ENCODE measurements around the gene TBC1D17.

Gene TBC1D17

DNA sequence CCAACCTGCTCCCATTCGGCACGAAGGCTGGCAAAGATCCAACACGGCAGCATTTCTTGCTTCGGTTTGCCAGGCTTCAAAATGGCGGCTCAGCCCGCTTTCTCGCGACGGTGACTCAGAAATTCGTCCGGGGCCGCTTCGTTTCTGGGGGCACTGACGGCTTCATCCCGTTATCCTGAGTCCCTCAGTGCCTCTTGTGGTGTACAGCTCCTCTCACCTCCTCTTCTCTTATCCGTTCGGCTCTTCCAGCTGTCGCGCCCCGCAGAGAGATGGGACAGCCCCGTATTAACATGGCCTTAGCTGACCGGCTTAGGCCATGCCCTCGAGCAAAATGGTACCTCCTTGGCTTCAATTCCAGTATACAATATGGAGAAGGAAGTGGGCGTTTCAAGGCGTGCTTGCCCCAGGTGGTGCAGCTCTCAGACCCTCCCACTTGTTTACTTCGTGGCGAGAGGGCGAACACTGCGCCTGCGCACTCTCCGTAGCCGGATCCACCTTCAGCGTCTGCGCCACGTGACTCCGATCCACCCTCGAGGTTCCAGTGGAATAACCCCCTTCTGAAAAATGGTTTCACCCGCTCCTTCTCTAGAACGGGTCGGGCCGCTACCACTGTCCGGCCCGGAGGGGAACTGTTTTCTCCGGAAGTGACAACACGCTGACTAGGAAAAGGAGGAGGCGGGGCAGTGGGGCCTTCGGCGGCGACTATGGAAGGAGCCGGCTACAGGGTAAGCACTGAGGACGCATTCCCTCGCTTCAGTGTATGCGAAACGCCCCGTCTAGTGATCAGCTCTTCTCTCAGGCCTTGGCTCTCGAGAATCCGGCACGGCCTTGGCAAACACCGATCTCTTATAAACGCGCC lies at the start of gene TBC1D17, which contains the start of gene AKT1S1:
Gene TBC1D17 (plus strand): TSS at position 683 of the 859 bp plus-strand sequence. CDS start 22 bp downstream, at position 705.
Gene AKT1S1 (minus strand): TSS at position 336 of the 859 bp plus-strand sequence. CDS start 4,060 bp downstream, outside the sequence.
- DNase-seq: peak; percentile 98 to 100

DNA sequence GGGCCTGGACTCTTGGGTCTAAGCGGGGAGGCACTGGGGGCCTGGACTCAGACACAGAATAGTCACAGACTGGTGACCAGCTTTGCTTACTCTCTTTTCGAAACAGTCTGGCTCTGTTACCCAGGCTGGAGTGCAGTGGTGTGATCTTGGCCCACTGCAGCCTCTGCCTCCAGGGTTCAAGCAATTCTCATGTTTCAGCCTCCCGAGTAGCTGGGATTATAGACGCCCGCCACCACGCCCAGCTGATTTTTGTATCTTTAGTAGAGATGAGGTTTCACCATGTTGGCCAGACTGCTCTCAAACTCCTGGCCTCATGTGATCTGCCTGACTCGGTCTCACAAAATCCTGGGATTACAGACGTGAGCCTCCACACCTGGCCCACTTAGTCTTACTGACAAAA lies 48.3 kb upstream of the TBC1D17 start:
- no peak for DNase-seq

DNA sequence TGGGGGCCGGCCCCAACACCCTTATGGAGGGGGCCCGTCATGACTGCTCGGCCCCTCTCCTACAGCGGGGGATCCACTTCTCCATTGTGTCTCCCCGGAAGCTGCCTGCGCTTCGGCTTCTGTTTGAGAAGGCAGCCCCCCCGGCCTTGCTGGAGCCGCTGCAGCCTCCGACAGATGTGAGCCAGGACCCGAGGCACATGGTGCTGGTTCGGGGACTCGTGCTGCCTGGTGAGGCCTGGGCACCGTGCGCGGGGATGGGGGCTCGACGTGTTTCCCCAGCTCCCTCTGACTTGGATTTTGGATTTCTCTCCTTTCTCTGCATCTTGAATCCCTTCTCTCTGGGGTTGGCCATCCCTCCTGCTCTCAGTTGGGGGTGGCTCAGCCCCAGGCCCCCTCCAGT lies 47.8 kb upstream of the TBC1D17 start:
- no peak for DNase-seq

- no peak for DNase-seq
Measured at GRCh38 chr19:49830766-49831165, 46.7 kb upstream of the TBC1D17 start.

DNA sequence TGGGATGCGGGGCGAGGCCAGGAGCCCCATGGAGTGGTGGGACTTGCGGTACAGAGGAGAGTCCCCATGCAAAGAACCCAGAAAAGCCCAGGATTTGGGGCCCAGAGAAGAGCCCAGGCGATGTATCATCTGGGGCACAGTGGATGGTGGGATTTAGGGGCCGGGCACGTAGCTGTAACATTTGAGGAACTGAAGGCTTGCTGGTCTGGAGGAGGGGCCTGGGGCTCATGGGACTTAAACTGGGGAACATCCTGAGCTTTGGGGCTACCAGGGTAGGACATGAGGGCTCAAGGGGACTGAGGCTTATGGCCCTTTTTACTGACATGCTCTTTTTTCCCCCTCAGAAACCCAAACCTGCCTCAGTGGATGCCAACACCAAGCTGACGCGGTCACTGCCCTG lies 45.9 kb upstream of the TBC1D17 start:
- DNase-seq: peak; percentile 17 to 36

DNA sequence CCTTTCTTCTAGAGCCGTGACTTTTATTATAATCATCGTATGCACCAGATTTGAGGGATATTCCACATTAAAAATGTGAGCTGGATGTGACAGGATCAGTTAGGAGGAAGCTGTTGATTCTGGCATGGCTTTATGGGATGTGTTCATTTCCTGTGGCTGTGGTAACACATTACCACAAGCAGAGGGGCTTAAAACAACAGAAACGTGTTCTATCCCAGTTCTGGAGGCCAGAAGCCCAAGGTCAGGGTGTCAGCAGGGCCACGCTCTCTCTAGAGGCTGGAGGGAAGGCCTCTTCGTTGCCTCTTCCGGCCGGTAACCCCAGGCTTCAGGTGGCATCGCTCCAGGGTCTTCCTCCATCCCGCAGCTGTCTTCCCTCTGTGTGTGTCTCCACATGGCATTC lies 44.9 kb upstream of the TBC1D17 start:
- peak; percentile 79 to 80 for DNase-seq

DNA sequence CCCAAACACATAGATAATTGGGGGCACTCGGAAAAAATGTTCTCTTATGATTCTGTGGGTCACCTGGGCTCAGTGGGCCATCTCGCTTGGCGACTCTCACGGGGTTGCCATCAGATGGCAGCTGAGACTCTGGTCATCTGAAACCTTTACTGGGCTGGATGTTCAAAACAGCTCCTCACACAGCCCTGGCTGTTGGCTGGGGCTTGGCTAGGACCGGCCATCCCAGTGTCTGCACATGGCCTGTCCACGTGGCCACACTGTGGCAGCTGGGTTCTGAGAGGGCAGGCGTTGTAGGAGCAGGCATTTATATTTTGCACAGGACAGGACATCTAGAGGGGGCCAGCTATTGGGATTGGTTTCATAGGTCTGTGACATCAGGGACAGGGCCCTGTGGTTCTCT lies 43.9 kb upstream of the TBC1D17 start:
- DNase-seq: no peak

GRCh38 chr19:49835562-49835961 lies 41.9 kb upstream of the TBC1D17 start:
- no peak for DNase-seq

DNA sequence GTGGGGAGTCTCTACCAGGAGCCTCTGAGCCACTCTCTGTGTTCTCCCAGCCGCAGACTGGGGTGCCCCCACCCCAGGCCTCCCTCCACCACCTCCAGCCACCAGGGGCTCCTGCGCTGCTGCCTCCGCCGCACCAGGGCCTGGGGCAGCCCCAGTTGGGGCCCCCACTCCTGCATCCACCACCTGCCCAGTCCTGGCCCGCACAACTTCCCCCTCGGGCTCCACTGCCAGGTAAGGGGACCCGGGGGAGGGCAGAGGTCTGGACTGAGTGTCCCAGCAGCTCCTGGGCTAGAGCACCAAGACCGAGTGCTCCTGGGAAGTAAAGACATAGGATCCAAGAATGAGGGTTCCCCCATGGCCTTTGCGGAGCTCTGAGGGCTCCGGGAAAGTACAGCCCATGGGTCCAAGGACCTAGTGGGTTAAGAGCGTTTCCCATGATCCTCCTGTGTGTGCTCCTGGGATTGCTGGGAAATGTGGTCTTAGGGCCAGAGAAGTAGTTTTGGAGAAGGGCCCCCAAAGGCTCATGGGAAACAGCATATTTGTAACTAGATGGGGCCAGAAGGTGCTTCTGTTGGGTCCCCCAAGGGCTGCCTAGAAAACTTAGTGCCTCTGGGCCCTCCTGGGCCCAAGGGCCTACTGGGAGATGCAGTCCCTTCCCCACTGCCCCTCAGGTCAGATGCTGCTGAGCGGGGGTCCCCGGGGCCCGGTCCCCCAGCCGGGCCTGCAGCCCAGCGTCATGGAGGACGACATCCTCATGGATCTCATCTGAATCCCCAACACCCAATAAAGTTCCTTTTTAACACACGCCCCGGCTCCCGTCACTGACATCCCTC lies 41.1 kb upstream of the TBC1D17 start:
- DNase-seq: no peak

DNA sequence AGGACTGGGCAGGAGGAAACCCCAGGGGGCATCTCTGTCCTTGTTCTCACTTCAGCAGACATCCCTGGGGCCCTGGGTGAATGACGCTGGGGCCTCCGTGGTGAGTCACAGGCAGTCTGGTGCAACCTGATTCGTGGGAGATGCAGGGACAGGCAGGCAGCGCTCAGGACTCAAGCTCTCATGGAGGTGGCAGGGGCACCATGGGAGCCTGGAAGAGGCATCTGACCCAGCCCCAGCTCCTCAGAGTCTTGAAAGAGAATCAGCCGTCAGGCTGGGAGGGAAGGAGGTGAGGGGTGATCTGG lies 40.5 kb upstream of the TBC1D17 start:
- DNase-seq: no peak

DNA sequence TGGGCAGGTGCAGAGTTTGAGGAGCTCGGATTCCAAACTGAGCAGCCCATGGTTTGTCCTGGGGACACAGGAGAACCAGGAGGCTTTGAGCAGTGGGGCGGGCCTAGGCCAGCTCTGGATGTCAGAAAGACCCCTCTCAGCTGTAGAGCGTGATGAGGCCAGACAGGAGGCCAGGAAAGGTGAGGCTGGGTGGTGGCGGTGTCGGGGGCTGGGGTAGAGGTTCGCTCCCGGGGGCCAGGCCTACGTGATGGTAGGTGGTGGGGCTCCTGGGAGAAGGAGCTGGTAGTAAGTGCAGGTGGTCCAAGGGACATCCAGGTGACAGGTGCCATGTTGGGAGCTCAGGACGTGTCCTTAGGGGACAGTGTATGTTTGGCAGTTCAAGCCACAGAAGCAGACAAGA lies 40.1 kb upstream of the TBC1D17 start:
- DNase-seq: no peak

DNA sequence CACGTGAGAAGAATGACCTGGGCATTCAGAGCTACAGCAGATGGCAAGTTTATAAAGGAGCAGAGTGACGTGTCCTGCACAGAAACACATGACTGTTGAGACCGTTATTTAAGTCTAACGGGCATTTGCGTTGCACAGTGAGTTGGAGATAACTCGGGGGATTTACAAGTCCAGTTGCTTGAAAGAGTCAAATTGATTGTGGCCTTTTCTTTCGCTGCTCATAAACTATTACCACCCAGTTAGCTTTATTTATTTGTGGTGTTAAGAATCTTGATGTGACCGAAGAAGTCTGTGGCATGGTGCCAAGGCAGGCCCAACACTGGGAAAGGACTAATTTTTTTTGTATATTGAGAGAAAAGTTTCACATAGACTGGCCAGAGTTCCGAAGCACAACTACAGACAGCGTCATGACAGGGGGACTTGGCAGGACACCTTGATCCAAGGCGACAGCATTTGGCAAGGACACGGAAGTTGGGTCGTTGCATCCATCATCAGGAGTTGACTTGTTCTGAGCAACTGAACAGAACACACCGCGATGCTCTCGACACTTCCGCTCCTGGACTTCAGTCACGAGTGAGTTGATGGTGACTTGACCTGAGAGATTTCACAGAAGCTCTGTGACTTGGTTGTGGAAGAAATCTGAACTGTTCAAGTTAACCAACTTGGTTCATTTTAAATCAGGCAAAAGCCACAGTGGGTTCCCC lies 38.5 kb upstream of the TBC1D17 start:
- no peak for DNase-seq

GRCh38 chr19:49839713-49840112 lies 37.8 kb upstream of the TBC1D17 start:
- no peak for DNase-seq

- DNase-seq: no peak
Measured at GRCh38 chr19:49840321-49840720, 37.2 kb upstream of the TBC1D17 start.

DNA sequence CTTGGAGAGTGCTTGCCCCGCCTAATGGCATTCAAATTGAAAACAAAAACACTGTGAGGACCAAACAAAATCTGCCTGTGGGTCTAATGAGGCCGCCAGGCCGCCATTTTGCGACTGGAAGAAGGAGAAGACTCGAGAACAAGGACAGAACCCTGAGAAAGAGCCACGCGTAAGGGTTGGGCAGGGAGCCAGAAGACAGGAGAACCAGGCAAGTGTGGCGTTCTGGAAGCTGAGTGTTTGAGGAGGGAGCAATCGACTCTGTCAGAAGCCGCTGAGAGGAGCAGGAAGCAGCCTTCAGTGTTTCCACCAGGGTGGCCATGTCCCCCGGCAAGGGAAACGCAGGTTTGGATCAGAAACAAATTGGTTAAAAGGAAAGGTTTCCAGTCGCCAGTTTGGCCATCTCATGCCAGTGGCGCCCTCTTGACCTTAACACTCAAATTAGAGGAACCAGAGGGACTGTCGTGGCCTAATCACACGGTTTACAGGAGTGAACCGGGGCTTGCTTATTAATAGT lies 36.7 kb upstream of the TBC1D17 start:
- no peak for DNase-seq

- DNase-seq: no peak
Measured at GRCh38 chr19:49843265-49843664, 34.2 kb upstream of the TBC1D17 start.

- DNase-seq: no peak
Measured at GRCh38 chr19:49844138-49845095, 33.1 kb upstream of the TBC1D17 start.

GRCh38 chr19:49845414-49845813 lies 32.1 kb upstream of the TBC1D17 start:
- DNase-seq: no peak

GRCh38 chr19:49846408-49846807 lies 31.1 kb upstream of the TBC1D17 start:
- no peak for DNase-seq

- DNase-seq: peak; percentile 59 to 65
Measured at GRCh38 chr19:49847731-49848696, 29.5 kb upstream of the TBC1D17 start.

DNA sequence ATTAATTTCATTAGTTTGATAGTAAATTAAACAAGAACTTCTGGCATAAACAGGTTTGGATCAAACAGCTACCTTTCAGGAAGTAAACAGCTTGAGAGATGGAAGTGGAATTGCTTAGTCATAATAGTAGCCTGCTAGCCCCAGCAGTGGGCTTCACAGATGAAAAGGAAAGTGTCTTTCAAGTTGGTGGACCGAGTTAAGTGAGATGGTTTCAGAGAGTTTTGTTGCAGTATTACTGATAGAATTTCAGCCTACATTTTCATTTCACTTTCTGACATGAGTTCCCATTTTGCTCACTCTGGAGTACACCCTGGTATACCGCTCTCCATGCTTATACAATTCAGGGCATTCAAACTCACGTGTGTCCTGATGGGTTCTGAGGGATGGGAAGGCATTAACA lies 28.6 kb upstream of the TBC1D17 start:
- no peak for DNase-seq

Data from Kasumi-1 (cell line).